Astrocyte (in vitro differentiated cells and primary cell): ENCODE measurements around the gene STAB1. TPM values are rescaled to one million over a fixed set of nuclear protein-coding genes. Genes with fewer than 3 reads are reported as not detected.

Experiments used
- DNase-seq: peaks from one replicate; pipeline ENCODE4 v3.0.0-alpha.2; 2010; ENCODE audit warnings: low read depth
- FAIRE-seq: peaks from 2 replicates; lab custom pipeline; 2011; peaks lifted over from hg19 to GRCh38; lab: Jason Lieb, UNC
- H2AFZ ChIP-seq: 2 replicates; pipeline ENCODE4 v1.6.0; 2012; ENCODE audit warnings: low read depth, low read length, inconsistent platforms
- H3K27ac ChIP-seq: 2 replicates; pipeline ENCODE4 v1.5.1; 2011; ENCODE audit warnings: low read depth, low read length, inconsistent platforms
- H3K27me3 ChIP-seq: 2 replicates; pipeline ENCODE4 v1.6.0; 2011; ENCODE audit warnings: low read length, inconsistent platforms; ENCODE audit not compliant: insufficient read depth
- H3K36me3 ChIP-seq: 2 replicates; pipeline ENCODE4 v1.5.1; 2011; ENCODE audit warnings: low read length, inconsistent platforms; ENCODE audit not compliant: insufficient read depth
- H3K4me1 ChIP-seq: 2 replicates; pipeline ENCODE4 v1.5.1; 2011; ENCODE audit warnings: low read length, inconsistent platforms; ENCODE audit not compliant: insufficient read depth
- H3K4me2 ChIP-seq: 2 replicates; pipeline ENCODE4 v1.6.0; 2012; ENCODE audit warnings: low read length, inconsistent platforms
- H3K4me3 ChIP-seq: 2 replicates; pipeline ENCODE4 v1.5.1; 2011; ENCODE audit warnings: low read depth, mild to moderate bottlenecking, low read length, inconsistent platforms; ENCODE audit not compliant: insufficient read depth
- H3K79me2 ChIP-seq: 2 replicates; pipeline ENCODE4 v1.6.0; 2012; ENCODE audit warnings: mild to moderate bottlenecking, low read length, inconsistent platforms; ENCODE audit not compliant: insufficient read depth
- H3K9ac ChIP-seq: 2 replicates; pipeline ENCODE4 v1.6.0; 2012; ENCODE audit warnings: mild to moderate bottlenecking, low read length, inconsistent platforms
- H3K9me3 ChIP-seq: 2 replicates; pipeline ENCODE4 v1.5.1; 2012; ENCODE audit warnings: low read depth, mild to moderate bottlenecking, low read length, inconsistent platforms; ENCODE audit not compliant: insufficient read depth
- H4K20me1 ChIP-seq: 2 replicates; pipeline ENCODE4 v1.6.0; 2012; ENCODE audit warnings: low read length, inconsistent platforms; ENCODE audit not compliant: insufficient read depth
- H3K27ac Mint-ChIP-seq: one replicate; pipeline ENCODE4 v1.8.0; 2021; ENCODE audit warnings: mild to moderate bottlenecking, mixed read lengths; ENCODE audit not compliant: unreplicated experiment
- H3K27me3 Mint-ChIP-seq: one replicate; pipeline ENCODE4 v1.8.0; 2021; ENCODE audit warnings: low read depth, mixed read lengths; ENCODE audit not compliant: unreplicated experiment
- H3K36me3 Mint-ChIP-seq: one replicate; pipeline ENCODE4 v1.8.0; 2021; ENCODE audit warnings: low read depth, mixed read lengths; ENCODE audit not compliant: unreplicated experiment
- H3K4me1 Mint-ChIP-seq: one replicate; pipeline ENCODE4 v1.8.0; 2021; ENCODE audit warnings: low read depth, mixed read lengths; ENCODE audit not compliant: unreplicated experiment
- H3K4me3 Mint-ChIP-seq: one replicate; pipeline ENCODE4 v1.8.0; 2021; ENCODE audit warnings: mild to moderate bottlenecking, moderate library complexity, mixed read lengths; ENCODE audit not compliant: unreplicated experiment
- H3K9me3 Mint-ChIP-seq: one replicate; pipeline ENCODE4 v1.8.0; 2021; ENCODE audit warnings: mild to moderate bottlenecking, mixed read lengths; ENCODE audit not compliant: unreplicated experiment
- CTCF ChIP-seq: IDR thresholded peaks from 2 replicates; pipeline ENCODE4 v1.5.1; 2011; ENCODE audit warnings: low read depth, mild to moderate bottlenecking, inconsistent platforms, low read length, moderate library complexity; ENCODE audit not compliant: insufficient read depth
- EZH2 ChIP-seq: IDR thresholded peaks from 2 replicates; pipeline ENCODE4 v1.6.1; 2012; ENCODE audit warnings: mild to moderate bottlenecking, low read length, inconsistent platforms; ENCODE audit not compliant: insufficient read depth
- total RNA-seq: library from RNA; stranded (reverse); gene quantifications from 2 replicates; pipeline ENCODE4 v1.2.1, GENCODE V29; 2021

Gene STAB1
- total RNA-seq, 1 donor from 2014 or later: 0.39 TPM

- Mint-ChIP-seq H3K27me3 (peaks cover 9% of the 10 kb centered on the region), H3K36me3 (peaks cover 3% of the 10 kb centered on the region), H3K9me3 (no peaks in the 10 kb centered on the region), H3K4me3 (no peak overlapping the region), H3K27ac (no peak overlapping the region), H3K4me1 (peaks cover 11% of the 10 kb centered on the region)
- H3K27ac ChIP-seq: no peak overlapping the region
- no peaks in the 10 kb centered on the region for H3K36me3 ChIP-seq
- no peak for TF ChIP-seq EZH2
- TF ChIP-seq CTCF: no peak
- H3K27me3 ChIP-seq: no peaks in the 10 kb centered on the region
- H4K20me1 ChIP-seq: no peaks in the 10 kb centered on the region
- H3K9ac ChIP-seq: no peak overlapping the region
- FAIRE-seq (no peak), DNase-seq (no peak)
- H3K79me2 ChIP-seq: peaks cover 7% of the 10 kb centered on the region
- H2AFZ ChIP-seq: no peak overlapping the region
- H3K9me3 ChIP-seq: no peaks in the 10 kb centered on the region
- H3K4me3 ChIP-seq: no peak overlapping the region
- peaks cover 13% of the 10 kb centered on the region for H3K4me1 ChIP-seq
- no peak overlapping the region for H3K4me2 ChIP-seq
These were observed 44.5 kb upstream of the STAB1 start for GRCh38 chr3:52450489-52451236.

- peaks cover 15% of the 10 kb centered on the region for H3K79me2 ChIP-seq
- Mint-ChIP-seq H3K4me3 (no peak overlapping the region), H3K27me3 (peaks cover 9% of the 10 kb centered on the region), H3K9me3 (no peaks in the 10 kb centered on the region), H3K4me1 (peaks cover 11% of the 10 kb centered on the region), H3K36me3 (peaks cover 3% of the 10 kb centered on the region), H3K27ac (no peak overlapping the region)
- H3K4me3 ChIP-seq: no peak overlapping the region
- H3K4me1 ChIP-seq: peaks cover 16% of the 10 kb centered on the region
- no peak for TF ChIP-seq EZH2
- TF ChIP-seq CTCF: no peak
- no peak overlapping the region for H3K9ac ChIP-seq
- H3K27me3 ChIP-seq: no peaks in the 10 kb centered on the region
- H3K36me3 ChIP-seq: no peaks in the 10 kb centered on the region
- FAIRE-seq: no peak
- H3K27ac ChIP-seq: no peak overlapping the region
- H2AFZ ChIP-seq: no peak overlapping the region
- no peak for DNase-seq
- H4K20me1 ChIP-seq: peaks cover 4% of the 10 kb centered on the region
- no peak overlapping the region for H3K4me2 ChIP-seq
- H3K9me3 ChIP-seq: no peaks in the 10 kb centered on the region
These were observed 43.7 kb upstream of the STAB1 start for GRCh38 chr3:52451237-52452083.
